GM23338 (cell line): Measurements from ENCODE around the gene ATP10B. TPM values are rescaled to one million over a fixed set of nuclear protein-coding genes. Genes with fewer than 3 reads are reported as not detected.

ENCODE experiments used
- ATAC-seq: fragments of 200-7000 bp; cut with Tn5 transposase; 3 replicates; pipeline ENCODE4 v1.9.1; 2020
- DNase-seq: peaks from one replicate; pipeline ENCODE4 v3.0.0-alpha.2; 2015; ENCODE audit warnings: low spot score
- H2AFZ ChIP-seq: fragments of 200-600 bp; sonication (generic); 2 replicates; pipeline ENCODE4 v1.8.0; 2016; ENCODE audit warnings: antibody characterized with exemption, mild to moderate bottlenecking, moderate library complexity
- H3F3A ChIP-seq: fragments of 200-600 bp; sonication (generic); replicated peaks from 2 replicates; pipeline ENCODE4 v1.8.0; 2017; ENCODE audit warnings: antibody characterized with exemption, mixed run types, low read depth
- H3K27ac ChIP-seq: fragments of 200-600 bp; sonication (generic); 2 replicates; pipeline ENCODE4 v1.6.1; 2016; ENCODE audit warnings: low read depth
- H3K27me3 ChIP-seq: fragments of 200-600 bp; sonication (generic); 2 replicates; pipeline ENCODE4 v1.8.0; 2016; ENCODE audit warnings: mild to moderate bottlenecking, mixed run types, moderate library complexity; ENCODE audit not compliant: insufficient read depth
- H3K36me3 ChIP-seq: fragments of 200-600 bp; sonication (generic); 2 replicates; pipeline ENCODE4 v1.8.0; 2016; ENCODE audit warnings: mild to moderate bottlenecking; ENCODE audit not compliant: insufficient read depth
- H3K4me1 ChIP-seq: fragments of 200-600 bp; sonication (generic); 2 replicates; pipeline ENCODE4 v1.8.0; 2016; ENCODE audit warnings: mild to moderate bottlenecking, moderate library complexity; ENCODE audit not compliant: insufficient read depth
- H3K4me2 ChIP-seq: fragments of 200-600 bp; sonication (generic); 2 replicates; pipeline ENCODE4 v1.7.1; 2017; ENCODE audit warnings: mixed run types
- H3K4me3 ChIP-seq: fragments of 200-600 bp; sonication (generic); 2 replicates; pipeline ENCODE4 v1.6.1; 2016; ENCODE audit warnings: mixed run types
- H3K79me2 ChIP-seq: fragments of 200-600 bp; sonication (generic); replicated peaks from 2 replicates; pipeline ENCODE4 v1.8.0; 2017; ENCODE audit warnings: mild to moderate bottlenecking; ENCODE audit not compliant: insufficient read depth
- H3K9me2 ChIP-seq: fragments of 200-600 bp; sonication (generic); 2 replicates; pipeline ENCODE4 v1.8.0; 2017; ENCODE audit not compliant: insufficient read depth
- H4K20me1 ChIP-seq: fragments of 200-600 bp; sonication (generic); replicated peaks from 2 replicates; pipeline ENCODE4 v1.8.0; 2017; ENCODE audit warnings: mild to moderate bottlenecking; ENCODE audit not compliant: insufficient read depth
- H3K27ac Mint-ChIP-seq: 2 replicates; pipeline ENCODE4 v1.8.0; 2020; ENCODE audit warnings: inconsistent platforms, mild to moderate bottlenecking, moderate library complexity, mixed read lengths
- H3K27me3 Mint-ChIP-seq: 3 replicates; pipeline ENCODE4 v1.8.0; 2022; ENCODE audit warnings: low read depth, mild to moderate bottlenecking, moderate library complexity, mixed read lengths, inconsistent platforms; ENCODE audit not compliant: insufficient read depth, poor library complexity
- H3K36me3 Mint-ChIP-seq: 3 replicates; pipeline ENCODE4 v1.8.0; 2021; ENCODE audit warnings: low read depth, mild to moderate bottlenecking, inconsistent platforms, moderate library complexity, mixed read lengths
- H3K4me1 Mint-ChIP-seq: 3 replicates; pipeline ENCODE4 v1.8.0; 2020; ENCODE audit warnings: mild to moderate bottlenecking, inconsistent platforms, mixed read lengths
- H3K4me3 Mint-ChIP-seq: 3 replicates; pipeline ENCODE4 v1.8.0; 2021; ENCODE audit warnings: moderate library complexity, mild to moderate bottlenecking, inconsistent platforms, mixed read lengths
- H3K9me3 Mint-ChIP-seq: 3 replicates; pipeline ENCODE4 v1.8.0; 2020; ENCODE audit warnings: moderate library complexity, mild to moderate bottlenecking, inconsistent platforms, mixed read lengths
- CREB1 ChIP-seq: fragments of 250-450 bp; sonication (Bioruptor Pico); IDR thresholded peaks from 2 replicates; pipeline ENCODE4 v1.5.0; 2020; ENCODE audit warnings: low read depth, mild to moderate bottlenecking, moderate library complexity
- EZH2 ChIP-seq: fragments of 200-600 bp; sonication (generic); IDR thresholded peaks from one replicate; pipeline ENCODE4 v1.8.0; 2017; ENCODE audit warnings: antibody characterized with exemption, mild to moderate bottlenecking, low read depth; ENCODE audit not compliant: unreplicated experiment
- EZH2phosphoT487 ChIP-seq: fragments of 200-600 bp; sonication (generic); IDR thresholded peaks from one replicate; pipeline ENCODE4 v1.8.1; 2018; ENCODE audit warnings: antibody characterized with exemption; ENCODE audit not compliant: unreplicated experiment
- JUNB ChIP-seq: IDR thresholded peaks from one replicate; pipeline ENCODE4 v1.6.1; 2016; ENCODE audit warnings: antibody characterized with exemption; ENCODE audit not compliant: unreplicated experiment
- NANOG ChIP-seq: IDR thresholded peaks from 2 replicates; pipeline ENCODE4 v1.6.1; 2016; ENCODE audit warnings: antibody characterized with exemption, borderline replicate concordance
- POLR2AphosphoS5 ChIP-seq: IDR thresholded peaks from 2 replicates; pipeline ENCODE4 v1.6.1; 2016; ENCODE audit warnings: antibody characterized with exemption, low read depth
- STAT1 ChIP-seq: IDR thresholded peaks from one replicate; pipeline ENCODE4 v1.6.1; 2016; ENCODE audit warnings: antibody characterized with exemption; ENCODE audit not compliant: unreplicated experiment
- ZNF114 ChIP-seq: fragments of 250-450 bp; sonication (Bioruptor Pico); IDR thresholded peaks from 2 replicates; pipeline ENCODE4 v1.5.0; 2020; ENCODE audit warnings: mild to moderate bottlenecking, moderate library complexity
- ZNF331 ChIP-seq: fragments of 250-450 bp; sonication (Bioruptor Pico); IDR thresholded peaks from 2 replicates; pipeline ENCODE4 v1.5.0; 2020; ENCODE audit warnings: low read depth, mild to moderate bottlenecking, moderate library complexity
- polyA plus RNA-seq: library from polyadenylated mRNA; unstranded; fragments of >200 nt; fragmentation: Nextera tagmentation; extraction: Ambion mirVana; gene quantifications from 2 replicates; pipeline ENCODE4 v1.2.1, GENCODE V29; 2016
- total RNA-seq: library from RNA; depleted of rRNA; stranded (reverse); fragments of >200 nt; shearing (Covaris generic); gene quantifications from 2 replicates; pipeline ENCODE4 v1.2.3, GENCODE V29; 2014
- TF ChIP-seq, protein P1 (sequence below), 2 experiments: fragments of 200-600 bp in 1 of 2; sonication (generic) in 1 of 2; conservative IDR thresholded peaks; 2 replicates each; pipeline versions ENCODE4 v1.5.1 to v1.6.1; 2016 to 2017; ENCODE audit warnings: antibody characterized with exemption in 2 of 2, low read depth in 2 of 2, mild to moderate bottlenecking in 2 of 2, moderate library complexity in 1 of 2
- TF ChIP-seq, protein P2 (sequence below): fragments of 250-450 bp; sonication (Bioruptor Pico); IDR thresholded peaks from 2 replicates; pipeline ENCODE4 v1.5.0; 2020; ENCODE audit warnings: mild to moderate bottlenecking, moderate library complexity
- TF ChIP-seq, protein P3 (sequence below): IDR thresholded peaks from 2 replicates; pipeline ENCODE4 v1.6.1; 2016; ENCODE audit warnings: antibody characterized with exemption
- TF ChIP-seq, protein P4 (sequence below): IDR thresholded peaks from one replicate; pipeline ENCODE4 v1.6.1; 2018; ENCODE audit warnings: antibody characterized with exemption; ENCODE audit not compliant: unreplicated experiment

ATP10B gene
- total and polyA plus RNA-seq, 2 experiments from 2014 or later, result 0.11 to 0.14 TPM

DNA sequence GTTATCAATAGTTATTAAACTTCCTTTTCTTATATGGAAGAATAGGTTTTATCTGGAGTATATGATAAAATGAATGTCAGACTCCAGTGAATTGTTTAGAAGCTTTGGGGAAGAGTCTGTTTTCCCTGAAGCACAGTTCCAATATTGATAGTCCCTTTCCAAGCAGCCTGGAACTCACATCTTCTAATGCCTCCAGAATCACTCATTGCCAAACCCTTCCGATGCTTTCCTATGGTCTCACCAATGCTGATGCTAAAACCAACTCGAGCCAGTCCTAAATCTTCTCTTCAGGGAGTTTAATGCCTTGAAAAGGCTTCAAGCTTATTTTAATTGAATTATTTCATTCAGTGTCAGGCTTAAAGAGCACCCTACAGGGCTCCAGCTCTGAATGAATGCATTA is 309.2 kb downstream of the ATP10B start:
- H3K4me3 ChIP-seq, result no peak overlapping the region
- no peak for TF ChIP-seq STAT1
- TF ChIP-seq, protein P1, sequence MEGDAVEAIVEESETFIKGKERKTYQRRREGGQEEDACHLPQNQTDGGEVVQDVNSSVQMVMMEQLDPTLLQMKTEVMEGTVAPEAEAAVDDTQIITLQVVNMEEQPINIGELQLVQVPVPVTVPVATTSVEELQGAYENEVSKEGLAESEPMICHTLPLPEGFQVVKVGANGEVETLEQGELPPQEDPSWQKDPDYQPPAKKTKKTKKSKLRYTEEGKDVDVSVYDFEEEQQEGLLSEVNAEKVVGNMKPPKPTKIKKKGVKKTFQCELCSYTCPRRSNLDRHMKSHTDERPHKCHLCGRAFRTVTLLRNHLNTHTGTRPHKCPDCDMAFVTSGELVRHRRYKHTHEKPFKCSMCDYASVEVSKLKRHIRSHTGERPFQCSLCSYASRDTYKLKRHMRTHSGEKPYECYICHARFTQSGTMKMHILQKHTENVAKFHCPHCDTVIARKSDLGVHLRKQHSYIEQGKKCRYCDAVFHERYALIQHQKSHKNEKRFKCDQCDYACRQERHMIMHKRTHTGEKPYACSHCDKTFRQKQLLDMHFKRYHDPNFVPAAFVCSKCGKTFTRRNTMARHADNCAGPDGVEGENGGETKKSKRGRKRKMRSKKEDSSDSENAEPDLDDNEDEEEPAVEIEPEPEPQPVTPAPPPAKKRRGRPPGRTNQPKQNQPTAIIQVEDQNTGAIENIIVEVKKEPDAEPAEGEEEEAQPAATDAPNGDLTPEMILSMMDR (conservative IDR thresholded peaks at IDR 0.05; ENCODE audit: low read depth in 2 of 2), result no peak
- TF ChIP-seq, protein P2, sequence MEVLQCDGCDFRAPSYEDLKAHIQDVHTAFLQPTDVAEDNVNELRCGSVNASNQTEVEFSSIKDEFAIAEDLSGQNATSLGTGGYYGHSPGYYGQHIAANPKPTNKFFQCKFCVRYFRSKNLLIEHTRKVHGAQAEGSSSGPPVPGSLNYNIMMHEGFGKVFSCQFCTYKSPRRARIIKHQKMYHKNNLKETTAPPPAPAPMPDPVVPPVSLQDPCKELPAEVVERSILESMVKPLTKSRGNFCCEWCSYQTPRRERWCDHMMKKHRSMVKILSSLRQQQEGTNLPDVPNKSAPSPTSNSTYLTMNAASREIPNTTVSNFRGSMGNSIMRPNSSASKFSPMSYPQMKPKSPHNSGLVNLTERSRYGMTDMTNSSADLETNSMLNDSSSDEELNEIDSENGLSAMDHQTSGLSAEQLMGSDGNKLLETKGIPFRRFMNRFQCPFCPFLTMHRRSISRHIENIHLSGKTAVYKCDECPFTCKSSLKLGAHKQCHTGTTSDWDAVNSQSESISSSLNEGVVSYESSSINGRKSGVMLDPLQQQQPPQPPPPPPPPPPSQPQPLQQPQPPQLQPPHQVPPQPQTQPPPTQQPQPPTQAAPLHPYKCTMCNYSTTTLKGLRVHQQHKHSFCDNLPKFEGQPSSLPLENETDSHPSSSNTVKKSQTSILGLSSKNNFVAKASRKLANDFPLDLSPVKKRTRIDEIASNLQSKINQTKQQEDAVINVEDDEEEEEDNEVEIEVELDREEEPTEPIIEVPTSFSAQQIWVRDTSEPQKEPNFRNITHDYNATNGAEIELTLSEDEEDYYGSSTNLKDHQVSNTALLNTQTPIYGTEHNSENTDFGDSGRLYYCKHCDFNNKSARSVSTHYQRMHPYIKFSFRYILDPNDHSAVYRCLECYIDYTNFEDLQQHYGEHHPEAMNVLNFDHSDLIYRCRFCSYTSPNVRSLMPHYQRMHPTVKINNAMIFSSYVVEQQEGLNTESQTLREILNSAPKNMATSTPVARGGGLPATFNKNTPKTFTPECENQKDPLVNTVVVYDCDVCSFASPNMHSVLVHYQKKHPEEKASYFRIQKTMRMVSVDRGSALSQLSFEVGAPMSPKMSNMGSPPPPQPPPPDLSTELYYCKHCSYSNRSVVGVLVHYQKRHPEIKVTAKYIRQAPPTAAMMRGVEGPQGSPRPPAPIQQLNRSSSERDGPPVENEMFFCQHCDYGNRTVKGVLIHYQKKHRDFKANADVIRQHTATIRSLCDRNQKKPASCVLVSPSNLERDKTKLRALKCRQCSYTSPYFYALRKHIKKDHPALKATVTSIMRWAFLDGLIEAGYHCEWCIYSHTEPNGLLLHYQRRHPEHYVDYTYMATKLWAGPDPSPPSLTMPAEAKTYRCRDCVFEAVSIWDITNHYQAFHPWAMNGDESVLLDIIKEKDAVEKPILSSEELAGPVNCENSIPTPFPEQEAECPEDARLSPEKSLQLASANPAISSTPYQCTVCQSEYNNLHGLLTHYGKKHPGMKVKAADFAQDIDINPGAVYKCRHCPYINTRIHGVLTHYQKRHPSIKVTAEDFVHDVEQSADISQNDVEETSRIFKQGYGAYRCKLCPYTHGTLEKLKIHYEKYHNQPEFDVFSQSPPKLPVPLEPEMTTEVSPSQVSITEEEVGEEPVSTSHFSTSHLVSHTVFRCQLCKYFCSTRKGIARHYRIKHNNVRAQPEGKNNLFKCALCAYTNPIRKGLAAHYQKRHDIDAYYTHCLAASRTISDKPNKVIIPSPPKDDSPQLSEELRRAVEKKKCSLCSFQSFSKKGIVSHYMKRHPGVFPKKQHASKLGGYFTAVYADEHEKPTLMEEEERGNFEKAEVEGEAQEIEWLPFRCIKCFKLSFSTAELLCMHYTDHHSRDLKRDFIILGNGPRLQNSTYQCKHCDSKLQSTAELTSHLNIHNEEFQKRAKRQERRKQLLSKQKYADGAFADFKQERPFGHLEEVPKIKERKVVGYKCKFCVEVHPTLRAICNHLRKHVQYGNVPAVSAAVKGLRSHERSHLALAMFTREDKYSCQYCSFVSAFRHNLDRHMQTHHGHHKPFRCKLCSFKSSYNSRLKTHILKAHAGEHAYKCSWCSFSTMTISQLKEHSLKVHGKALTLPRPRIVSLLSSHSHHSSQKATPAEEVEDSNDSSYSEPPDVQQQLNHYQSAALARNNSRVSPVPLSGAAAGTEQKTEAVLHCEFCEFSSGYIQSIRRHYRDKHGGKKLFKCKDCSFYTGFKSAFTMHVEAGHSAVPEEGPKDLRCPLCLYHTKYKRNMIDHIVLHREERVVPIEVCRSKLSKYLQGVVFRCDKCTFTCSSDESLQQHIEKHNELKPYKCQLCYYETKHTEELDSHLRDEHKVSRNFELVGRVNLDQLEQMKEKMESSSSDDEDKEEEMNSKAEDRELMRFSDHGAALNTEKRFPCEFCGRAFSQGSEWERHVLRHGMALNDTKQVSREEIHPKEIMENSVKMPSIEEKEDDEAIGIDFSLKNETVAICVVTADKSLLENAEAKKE (CRISPR knock-in tag), result no peak
- no peak for TF ChIP-seq ZNF331
- no peak for TF ChIP-seq NANOG
- TF ChIP-seq ZNF114 (CRISPR knock-in tag), result no peak
- TF ChIP-seq, protein P3, sequence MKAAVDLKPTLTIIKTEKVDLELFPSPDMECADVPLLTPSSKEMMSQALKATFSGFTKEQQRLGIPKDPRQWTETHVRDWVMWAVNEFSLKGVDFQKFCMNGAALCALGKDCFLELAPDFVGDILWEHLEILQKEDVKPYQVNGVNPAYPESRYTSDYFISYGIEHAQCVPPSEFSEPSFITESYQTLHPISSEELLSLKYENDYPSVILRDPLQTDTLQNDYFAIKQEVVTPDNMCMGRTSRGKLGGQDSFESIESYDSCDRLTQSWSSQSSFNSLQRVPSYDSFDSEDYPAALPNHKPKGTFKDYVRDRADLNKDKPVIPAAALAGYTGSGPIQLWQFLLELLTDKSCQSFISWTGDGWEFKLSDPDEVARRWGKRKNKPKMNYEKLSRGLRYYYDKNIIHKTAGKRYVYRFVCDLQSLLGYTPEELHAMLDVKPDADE, result no peak
- no peak for TF ChIP-seq JUNB
- no peak for TF ChIP-seq EZH2phosphoT487
- TF ChIP-seq, protein P4, sequence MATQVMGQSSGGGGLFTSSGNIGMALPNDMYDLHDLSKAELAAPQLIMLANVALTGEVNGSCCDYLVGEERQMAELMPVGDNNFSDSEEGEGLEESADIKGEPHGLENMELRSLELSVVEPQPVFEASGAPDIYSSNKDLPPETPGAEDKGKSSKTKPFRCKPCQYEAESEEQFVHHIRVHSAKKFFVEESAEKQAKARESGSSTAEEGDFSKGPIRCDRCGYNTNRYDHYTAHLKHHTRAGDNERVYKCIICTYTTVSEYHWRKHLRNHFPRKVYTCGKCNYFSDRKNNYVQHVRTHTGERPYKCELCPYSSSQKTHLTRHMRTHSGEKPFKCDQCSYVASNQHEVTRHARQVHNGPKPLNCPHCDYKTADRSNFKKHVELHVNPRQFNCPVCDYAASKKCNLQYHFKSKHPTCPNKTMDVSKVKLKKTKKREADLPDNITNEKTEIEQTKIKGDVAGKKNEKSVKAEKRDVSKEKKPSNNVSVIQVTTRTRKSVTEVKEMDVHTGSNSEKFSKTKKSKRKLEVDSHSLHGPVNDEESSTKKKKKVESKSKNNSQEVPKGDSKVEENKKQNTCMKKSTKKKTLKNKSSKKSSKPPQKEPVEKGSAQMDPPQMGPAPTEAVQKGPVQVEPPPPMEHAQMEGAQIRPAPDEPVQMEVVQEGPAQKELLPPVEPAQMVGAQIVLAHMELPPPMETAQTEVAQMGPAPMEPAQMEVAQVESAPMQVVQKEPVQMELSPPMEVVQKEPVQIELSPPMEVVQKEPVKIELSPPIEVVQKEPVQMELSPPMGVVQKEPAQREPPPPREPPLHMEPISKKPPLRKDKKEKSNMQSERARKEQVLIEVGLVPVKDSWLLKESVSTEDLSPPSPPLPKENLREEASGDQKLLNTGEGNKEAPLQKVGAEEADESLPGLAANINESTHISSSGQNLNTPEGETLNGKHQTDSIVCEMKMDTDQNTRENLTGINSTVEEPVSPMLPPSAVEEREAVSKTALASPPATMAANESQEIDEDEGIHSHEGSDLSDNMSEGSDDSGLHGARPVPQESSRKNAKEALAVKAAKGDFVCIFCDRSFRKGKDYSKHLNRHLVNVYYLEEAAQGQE, result no peak
- no peak for TF ChIP-seq CREB1 (CRISPR knock-in tag)
- no peak for TF ChIP-seq POLR2AphosphoS5
- TF ChIP-seq EZH2, result no peak
- Mint-ChIP-seq H3K4me3 (no peak overlapping the region), H3K27ac (no peak overlapping the region), H3K36me3 (no peaks in the 10 kb centered on the region), H3K9me3 (no peaks in the 10 kb centered on the region; the same call in 2 of the 3 replicates), H3K27me3 (peaks cover 1% of the 10 kb centered on the region), H3K4me1 (peaks cover 6% of the 10 kb centered on the region; the same call in 2 of the 3 replicates)
- H3F3A ChIP-seq, result no peaks in the 10 kb centered on the region
- no peaks in the 10 kb centered on the region for H3K27me3 ChIP-seq
- H3K4me1 ChIP-seq, result no peaks in the 10 kb centered on the region
- DNase-seq (no peak), ATAC-seq (no peak)
- H3K27ac ChIP-seq, result no peak overlapping the region
- H3K79me2 ChIP-seq, result no peaks in the 10 kb centered on the region
- H3K36me3 ChIP-seq, result no peaks in the 10 kb centered on the region
- no peaks in the 10 kb centered on the region for H4K20me1 ChIP-seq
- 0 out of 2 replicates have a peak, but pooled peaks cover 6% of the 10 kb centered on the region for H3K9me2 ChIP-seq
- H3K4me2 ChIP-seq, result no peak overlapping the region
- no peak overlapping the region for H2AFZ ChIP-seq
